ENCODE measurements around the gene IHH.

DNA sequence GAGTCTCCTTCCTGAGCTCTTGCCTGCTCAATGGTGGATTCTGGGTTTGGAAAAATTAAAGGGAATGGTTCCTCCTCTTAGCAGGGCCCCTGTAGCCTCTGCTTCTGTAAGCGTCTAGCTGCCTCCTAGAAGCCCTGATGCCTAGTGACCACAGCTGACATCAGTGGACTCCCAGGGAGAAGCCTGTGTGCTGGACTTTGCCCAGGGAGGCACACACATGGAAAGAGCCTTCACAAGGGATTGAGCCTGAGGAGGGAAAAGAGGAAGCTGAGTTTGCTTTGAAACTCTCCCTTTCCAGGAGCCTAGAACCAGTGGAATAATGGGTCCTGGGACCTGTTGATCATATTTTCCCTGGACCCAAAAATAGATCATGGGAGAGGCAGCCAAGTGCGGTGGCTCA is 18.0 kb downstream of the IHH start:
- TF ChIP-seq, protein P1, sequence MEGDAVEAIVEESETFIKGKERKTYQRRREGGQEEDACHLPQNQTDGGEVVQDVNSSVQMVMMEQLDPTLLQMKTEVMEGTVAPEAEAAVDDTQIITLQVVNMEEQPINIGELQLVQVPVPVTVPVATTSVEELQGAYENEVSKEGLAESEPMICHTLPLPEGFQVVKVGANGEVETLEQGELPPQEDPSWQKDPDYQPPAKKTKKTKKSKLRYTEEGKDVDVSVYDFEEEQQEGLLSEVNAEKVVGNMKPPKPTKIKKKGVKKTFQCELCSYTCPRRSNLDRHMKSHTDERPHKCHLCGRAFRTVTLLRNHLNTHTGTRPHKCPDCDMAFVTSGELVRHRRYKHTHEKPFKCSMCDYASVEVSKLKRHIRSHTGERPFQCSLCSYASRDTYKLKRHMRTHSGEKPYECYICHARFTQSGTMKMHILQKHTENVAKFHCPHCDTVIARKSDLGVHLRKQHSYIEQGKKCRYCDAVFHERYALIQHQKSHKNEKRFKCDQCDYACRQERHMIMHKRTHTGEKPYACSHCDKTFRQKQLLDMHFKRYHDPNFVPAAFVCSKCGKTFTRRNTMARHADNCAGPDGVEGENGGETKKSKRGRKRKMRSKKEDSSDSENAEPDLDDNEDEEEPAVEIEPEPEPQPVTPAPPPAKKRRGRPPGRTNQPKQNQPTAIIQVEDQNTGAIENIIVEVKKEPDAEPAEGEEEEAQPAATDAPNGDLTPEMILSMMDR (IDR thresholded peaks at IDR 0.05), result no peak
- TF ChIP-seq POLR2A (IDR thresholded peaks at IDR 0.05), result no peak

Data from right lobe of liver (tissue), 4 donors.